Mesendoderm (in vitro differentiated cells): Measurements from ENCODE around the gene CNOT11.

Experiments used
- DNase-seq: peaks from one replicate; pipeline ENCODE4 v3.0.0; 2013
- H2AK5ac ChIP-seq: 2 replicates; pipeline ENCODE4 v1.6.1; 2013; ENCODE audit warnings: low read length, inconsistent platforms
- H2BK120ac ChIP-seq: 2 replicates; pipeline ENCODE4 v1.6.1; 2013; ENCODE audit warnings: low read depth, mild to moderate bottlenecking, low read length, moderate library complexity, mixed read lengths
- H2BK15ac ChIP-seq: replicated peaks from 2 replicates; pipeline ENCODE4 v1.6.1; 2013; ENCODE audit warnings: low read depth, mild to moderate bottlenecking, moderate library complexity
- H2BK5ac ChIP-seq: 2 replicates; pipeline ENCODE4 v1.6.1; 2013; ENCODE audit warnings: low read length, inconsistent platforms
- H3K18ac ChIP-seq: 2 replicates; pipeline ENCODE4 v1.6.1; 2013; ENCODE audit warnings: mild to moderate bottlenecking, low read length, mixed read lengths
- H3K23ac ChIP-seq: one replicate; pipeline ENCODE4 v1.6.1; 2013; ENCODE audit warnings: low read length
- H3K27ac ChIP-seq: 2 replicates; pipeline ENCODE4 v1.5.1; 2013; ENCODE audit warnings: low read depth, mild to moderate bottlenecking, inconsistent platforms, low read length, moderate library complexity
- H3K27me3 ChIP-seq: 2 replicates; pipeline ENCODE4 v1.6.1; 2013; ENCODE audit warnings: low read length, control low read depth, mild to moderate bottlenecking, inconsistent platforms; ENCODE audit not compliant: insufficient read depth, poor library complexity
- H3K36me3 ChIP-seq: 2 replicates; pipeline ENCODE4 v1.6.1; 2013; ENCODE audit warnings: low read length, inconsistent platforms; ENCODE audit not compliant: control insufficient read depth, insufficient read depth
- H3K4ac ChIP-seq: one replicate; pipeline ENCODE4 v1.6.1; 2013; ENCODE audit warnings: low read depth, mild to moderate bottlenecking, low read length, moderate library complexity
- H3K4me1 ChIP-seq: 2 replicates; pipeline ENCODE4 v1.6.1; 2013; ENCODE audit warnings: low read depth, low read length, inconsistent platforms; ENCODE audit not compliant: control insufficient read depth
- H3K4me2 ChIP-seq: 2 replicates; pipeline ENCODE4 v1.6.1; 2013; ENCODE audit warnings: low read length
- H3K4me3 ChIP-seq: 2 replicates; pipeline ENCODE4 v1.5.1; 2013; ENCODE audit warnings: mild to moderate bottlenecking, low read length
- H3K56ac ChIP-seq: one replicate; pipeline ENCODE4 v1.6.1; 2013; ENCODE audit warnings: low read length
- H3K79me1 ChIP-seq: 2 replicates; pipeline ENCODE4 v1.6.1; 2013; ENCODE audit warnings: low read length, inconsistent platforms
- H3K79me2 ChIP-seq: 2 replicates; pipeline ENCODE4 v1.6.1; 2013; ENCODE audit warnings: mild to moderate bottlenecking, low read length; ENCODE audit not compliant: control insufficient read depth, insufficient read depth
- H3K9ac ChIP-seq: 2 replicates; pipeline ENCODE4 v1.6.1; 2013; ENCODE audit warnings: low read length, inconsistent platforms
- H4K5ac ChIP-seq: one replicate; pipeline ENCODE4 v1.6.1; 2013; ENCODE audit warnings: low read length
- H4K8ac ChIP-seq: one replicate; pipeline ENCODE4 v1.6.1; 2013; ENCODE audit warnings: low read depth, mild to moderate bottlenecking, control low read depth, low read length, moderate library complexity
- WGBS: extraction: QIAGEN DNeasy Blood & Tissue Kit; methylation state at CpG from one replicate; pipeline ENCODE4 v1.1.7; 2013; ENCODE audit warnings: low lambda C conversion rate, missing lambda C conversion rate; ENCODE audit not compliant: insufficient coverage; ENCODE audit errors: extremely low coverage; 5-methylcytosine and 5-hydroxymethylcytosine counted together

CNOT11 gene

DNA sequence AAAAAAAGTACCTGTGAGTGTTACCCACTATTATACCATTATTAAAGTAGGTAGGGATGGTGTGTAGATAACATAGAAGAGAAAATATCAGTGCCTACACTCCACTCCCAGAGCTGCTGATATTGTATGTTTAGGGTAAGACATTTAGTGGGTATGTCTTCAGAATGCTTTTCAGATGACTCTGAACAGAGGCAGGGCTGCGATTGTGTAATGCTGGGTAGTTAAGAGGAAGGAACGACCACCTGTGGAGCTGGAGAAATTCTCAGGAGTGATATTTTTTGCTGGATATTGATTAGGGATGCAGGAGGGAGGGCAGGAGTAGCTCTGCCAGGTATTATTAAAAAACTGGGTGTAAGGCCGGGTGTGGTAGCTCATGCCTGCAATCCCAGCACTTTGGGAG, 2.8 kb downstream of the CNOT11 start:
- Histone ChIP-seq H2BK120ac (no peak overlapping the region), H3K4me1 (peaks cover 5% of the 10 kb centered on the region), H4K5ac (no peak overlapping the region), H3K27me3 (no peaks in the 10 kb centered on the region), H3K4me2 (no peak overlapping the region), H2BK15ac (no peak overlapping the region), H3K36me3 (no peaks in the 10 kb centered on the region), H3K4ac (no peak overlapping the region), H3K4me3 (no peak overlapping the region), H3K79me2 (peaks cover 21% of the 10 kb centered on the region), H3K27ac (no peak overlapping the region), H3K56ac (no peak overlapping the region), H3K23ac (no peak overlapping the region), H2AK5ac (no peak overlapping the region), H2BK5ac (no peak overlapping the region), H3K79me1 (peaks cover 12% of the 10 kb centered on the region), H3K18ac (no peak overlapping the region), H4K8ac (no peak overlapping the region), H3K9ac (no peak overlapping the region)
- peak; percentile 57 for DNase-seq
- no CpG with 5 or more reads among the region's 3 CpGs for WGBS

DNA sequence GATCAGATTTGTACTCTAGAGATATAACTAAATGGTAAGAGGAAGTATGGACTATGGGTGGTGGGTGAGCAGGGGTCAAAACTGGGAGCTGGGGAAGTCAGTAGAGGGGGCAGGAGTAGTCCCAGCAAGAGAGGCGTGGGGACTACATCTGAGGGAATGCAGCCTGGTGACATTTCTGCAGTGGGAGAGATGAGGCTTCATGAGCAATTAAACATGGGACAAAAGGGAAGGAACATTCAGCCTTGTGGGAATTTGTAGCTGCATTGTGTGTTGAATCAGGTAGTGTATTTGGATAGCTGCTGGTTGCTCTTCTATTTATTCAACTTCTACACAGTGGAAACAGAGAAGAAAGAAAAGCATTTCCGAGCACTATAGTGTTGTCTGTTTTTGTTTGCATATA, 3.6 kb downstream of the CNOT11 start:
- Histone ChIP-seq H3K79me2 (peaks cover 21% of the 10 kb centered on the region), H3K23ac (no peak overlapping the region), H3K18ac (no peak overlapping the region), H3K36me3 (no peaks in the 10 kb centered on the region), H2BK120ac (no peak overlapping the region), H3K27ac (no peak overlapping the region), H3K4me3 (no peak overlapping the region), H2BK15ac (no peak overlapping the region), H3K4me1 (peaks cover 5% of the 10 kb centered on the region), H2BK5ac (no peak overlapping the region), H3K27me3 (no peaks in the 10 kb centered on the region), H2AK5ac (no peak overlapping the region), H3K79me1 (peaks cover 12% of the 10 kb centered on the region), H4K5ac (no peak overlapping the region), H3K4me2 (no peak overlapping the region), H3K9ac (no peak overlapping the region), H3K4ac (no peak overlapping the region), H4K8ac (no peak overlapping the region), H3K56ac (no peak overlapping the region)
- peak; percentile 40 for DNase-seq
- no CpG with 5 or more reads among the region's 2 CpGs for WGBS

DNA sequence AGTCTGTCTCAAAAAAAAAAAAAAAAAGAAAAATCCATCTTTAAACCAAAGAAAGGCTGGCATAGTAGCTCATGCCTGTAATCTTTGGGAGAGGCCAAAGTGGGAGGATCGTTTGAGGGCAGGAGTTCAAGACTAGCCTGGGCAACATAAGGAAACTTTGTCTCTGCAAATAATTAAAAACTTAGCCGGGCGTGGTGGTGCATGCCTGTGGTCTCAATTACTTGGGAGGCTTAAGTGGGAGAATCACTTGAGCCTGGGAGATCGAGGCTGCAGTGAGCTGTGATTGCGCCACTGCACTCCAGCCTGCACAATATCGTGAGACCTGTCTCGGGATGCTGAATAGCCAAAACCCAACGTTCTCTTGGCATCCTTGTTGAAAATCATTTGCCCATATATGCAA, 6.1 kb downstream of the CNOT11 start:
- H3K36me3 ChIP-seq = no peaks in the 10 kb centered on the region

DNA sequence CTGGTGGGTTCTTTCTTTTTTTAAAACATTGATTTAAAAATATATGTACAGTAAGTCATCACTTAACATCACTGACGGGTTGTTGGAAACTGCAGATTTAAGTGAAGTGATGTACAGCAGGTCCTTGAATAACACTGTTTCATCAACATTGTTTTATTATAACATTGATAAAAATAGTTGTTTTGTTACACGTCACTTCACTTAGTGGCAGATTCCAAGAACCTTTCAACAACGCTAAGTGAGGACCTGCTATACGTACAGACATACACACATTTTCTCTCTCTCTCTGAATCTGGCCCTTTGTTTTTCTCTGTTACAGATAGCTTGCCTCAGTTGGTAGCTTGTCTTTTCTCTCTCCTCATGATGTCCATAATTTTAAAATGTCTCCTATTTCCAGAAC, 9.5 kb downstream of the CNOT11 start:
- Histone ChIP-seq H3K4me1 (peaks cover 3% of the 10 kb centered on the region), H3K79me1 (no peaks in the 10 kb centered on the region), H4K5ac (no peak overlapping the region), H2AK5ac (no peak overlapping the region), H3K27me3 (no peaks in the 10 kb centered on the region), H3K4me3 (no peak overlapping the region), H3K36me3 (peaks cover 1% of the 10 kb centered on the region), H3K27ac (no peak overlapping the region), H3K56ac (no peak overlapping the region), H3K18ac (no peak overlapping the region), H2BK120ac (no peak overlapping the region), H3K4ac (no peak overlapping the region), H4K8ac (no peak overlapping the region), H3K9ac (no peak overlapping the region), H2BK15ac (no peak overlapping the region), H3K79me2 (no peaks in the 10 kb centered on the region), H3K4me2 (no peak overlapping the region), H2BK5ac (no peak overlapping the region), H3K23ac (no peak overlapping the region)
- DNase-seq = no peak
- no CpG with 5 or more reads among the region's 4 CpGs for WGBS

More for the DNA sequence above, 6.1 kb downstream of the CNOT11 start:
- peaks cover 5% of the 10 kb centered on the region for H3K4me1 ChIP-seq
- WGBS = no CpG with 5 or more reads among the region's 8 CpGs
- H2BK5ac ChIP-seq = no peak overlapping the region
- no peak overlapping the region for H2BK15ac ChIP-seq
- H3K23ac ChIP-seq = no peak overlapping the region
- H4K5ac ChIP-seq = no peak overlapping the region
- H2BK120ac ChIP-seq = no peak overlapping the region
- peaks cover 16% of the 10 kb centered on the region for H3K79me2 ChIP-seq
- no peak overlapping the region for H3K4ac ChIP-seq
- H3K4me2 ChIP-seq = no peak overlapping the region
- no peak overlapping the region for H3K56ac ChIP-seq
- H4K8ac ChIP-seq = no peak overlapping the region
- H2AK5ac ChIP-seq = no peak overlapping the region
- H3K18ac ChIP-seq = no peak overlapping the region
- H3K9ac ChIP-seq = no peak overlapping the region
- peaks cover 12% of the 10 kb centered on the region for H3K79me1 ChIP-seq
- no peak overlapping the region for H3K27ac ChIP-seq
- no peak for DNase-seq
- no peak overlapping the region for H3K4me3 ChIP-seq
- no peaks in the 10 kb centered on the region for H3K27me3 ChIP-seq

DNA sequence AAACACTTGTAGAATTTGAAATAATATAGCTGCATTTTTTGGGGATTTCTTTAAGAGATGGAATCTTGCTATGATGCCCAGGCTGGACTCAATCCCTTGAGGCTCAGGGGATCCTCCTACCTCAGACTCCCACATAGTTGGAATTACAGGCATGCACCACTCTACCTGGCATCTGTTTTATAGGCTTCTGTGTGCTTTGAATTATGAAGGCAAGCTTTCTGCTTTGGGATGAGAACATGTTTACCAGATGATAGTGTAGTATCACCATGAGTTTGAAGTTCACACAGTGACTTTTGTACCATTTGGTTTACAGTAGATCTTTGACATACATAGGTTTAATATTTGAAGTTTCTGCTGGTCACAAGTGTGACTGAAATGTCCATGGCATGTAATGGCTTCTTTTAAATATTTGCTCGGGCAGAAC, 10.7 kb downstream of the CNOT11 start:
- Histone ChIP-seq H3K79me1 (no peaks in the 10 kb centered on the region), H3K23ac (no peak overlapping the region), H4K8ac (no peak overlapping the region), H3K79me2 (no peaks in the 10 kb centered on the region), H2BK5ac (no peak overlapping the region), H3K27ac (no peak overlapping the region), H3K4me1 (peaks cover 3% of the 10 kb centered on the region), H3K36me3 (peaks cover 1% of the 10 kb centered on the region), H3K9ac (no peak overlapping the region), H3K4me3 (no peak overlapping the region), H2BK120ac (no peak overlapping the region), H3K4ac (no peak overlapping the region), H3K56ac (no peak overlapping the region), H4K5ac (no peak overlapping the region), H3K4me2 (no peak overlapping the region), H2AK5ac (no peak overlapping the region), H3K18ac (no peak overlapping the region), H2BK15ac (no peak overlapping the region), H3K27me3 (no peaks in the 10 kb centered on the region)
- WGBS = no CpG with 5 or more reads among the region's 1 CpG
- DNase-seq = no peak

DNA sequence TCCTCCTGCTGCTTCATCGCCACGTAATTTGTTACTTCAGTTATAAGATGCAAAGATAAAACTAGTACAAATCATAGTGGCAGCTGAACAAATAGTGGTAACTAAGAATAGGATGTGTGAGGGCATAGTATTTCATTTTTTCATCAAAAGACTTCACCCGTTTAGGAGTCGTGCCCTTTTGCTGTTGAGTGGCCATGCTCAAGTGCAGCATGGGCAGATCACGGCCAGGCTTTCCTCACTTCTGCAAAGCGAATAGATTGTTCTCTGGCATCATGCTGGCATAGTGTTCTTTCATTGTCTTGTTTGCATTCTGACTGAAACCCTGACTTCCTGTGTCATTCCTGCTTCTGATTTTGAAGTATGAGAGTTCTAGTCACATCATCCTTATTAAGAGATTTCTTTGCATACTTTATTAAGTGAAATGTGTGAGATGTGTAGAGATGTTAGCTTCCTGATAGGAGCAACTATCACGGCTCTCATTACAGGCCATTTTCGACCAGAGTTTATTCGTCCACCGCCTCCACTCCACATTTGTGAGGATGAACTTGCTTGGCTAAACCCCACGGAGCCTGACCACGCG, 11.8 kb downstream of the CNOT11 start:
- no peak overlapping the region for H2BK15ac ChIP-seq
- no peak overlapping the region for H4K5ac ChIP-seq
- H2BK5ac ChIP-seq = no peak overlapping the region
- H3K23ac ChIP-seq = no peak overlapping the region
- H3K79me1 ChIP-seq = no peaks in the 10 kb centered on the region
- H3K79me2 ChIP-seq = no peaks in the 10 kb centered on the region
- H3K36me3 ChIP-seq = peaks cover 1% of the 10 kb centered on the region
- peaks cover 3% of the 10 kb centered on the region for H3K4me1 ChIP-seq
- DNase-seq = no peak
- H3K4me3 ChIP-seq = no peak overlapping the region
- no peak overlapping the region for H3K18ac ChIP-seq
- no peak overlapping the region for H3K4ac ChIP-seq
- H3K4me2 ChIP-seq = no peak overlapping the region
- H4K8ac ChIP-seq = no peak overlapping the region
- no peak overlapping the region for H3K56ac ChIP-seq
- H3K27me3 ChIP-seq = no peaks in the 10 kb centered on the region
- no peak overlapping the region for H2BK120ac ChIP-seq
- no CpG with 5 or more reads among the region's 13 CpGs for WGBS
- no peak overlapping the region for H3K9ac ChIP-seq
- H2AK5ac ChIP-seq = no peak overlapping the region
- no peak overlapping the region for H3K27ac ChIP-seq
